Hepatocyte (in vitro differentiated cells): Measurements from ENCODE around the gene FBLN1. TPM values are rescaled to one million over a fixed set of nuclear protein-coding genes. Genes with fewer than 3 reads are reported as not detected.
"Not testable (repeated sequence)": the region's sequence is repeated elsewhere in the genome, so short reads cannot be mapped to it uniquely, and the experiment has no call there.

Source experiments
- DNase-seq: peaks from one replicate; pipeline ENCODE4 v3.0.0-alpha.2; 2016; ENCODE audit warnings: low spot score
- H2AFZ ChIP-seq: fragments of 200-600 bp; sonication (generic); 2 replicates; pipeline ENCODE4 v1.6.0; 2016; ENCODE audit warnings: antibody characterized with exemption, mild to moderate bottlenecking
- H3K27ac ChIP-seq: fragments of 200-600 bp; sonication (generic); 2 replicates; pipeline ENCODE4 v1.5.1; 2016; ENCODE audit warnings: mild to moderate bottlenecking
- H3K27me3 ChIP-seq: fragments of 200-600 bp; sonication (generic); 2 replicates; pipeline ENCODE4 v1.6.1; 2016
- H3K36me3 ChIP-seq: fragments of 200-600 bp; sonication (generic); replicated peaks from 2 replicates; pipeline ENCODE4 v1.5.1; 2016; ENCODE audit warnings: low read depth; ENCODE audit not compliant: insufficient read depth
- H3K4me1 ChIP-seq: fragments of 200-600 bp; sonication (generic); 2 replicates; pipeline ENCODE4 v1.5.1; 2016; ENCODE audit warnings: mild to moderate bottlenecking, moderate library complexity; ENCODE audit not compliant: insufficient read depth
- H3K4me2 ChIP-seq: fragments of 200-600 bp; sonication (generic); 2 replicates; pipeline ENCODE4 v1.6.0; 2016
- H3K4me3 ChIP-seq: fragments of 200-600 bp; sonication (generic); 2 replicates; pipeline ENCODE4 v1.5.1; 2016; ENCODE audit warnings: mild to moderate bottlenecking
- H3K79me2 ChIP-seq: fragments of 200-600 bp; sonication (generic); 2 replicates; pipeline ENCODE4 v1.6.0; 2017; ENCODE audit warnings: mild to moderate bottlenecking
- H3K9me2 ChIP-seq: fragments of 200-600 bp; sonication (generic); replicated peaks from 2 replicates; pipeline ENCODE4 v1.6.0; 2017; ENCODE audit warnings: mild to moderate bottlenecking; ENCODE audit not compliant: insufficient read depth
- H3K9me3 ChIP-seq: fragments of 200-600 bp; sonication (generic); 2 replicates; pipeline ENCODE4 v1.5.1; 2016; ENCODE audit warnings: low read depth, mild to moderate bottlenecking
- H4K20me1 ChIP-seq: fragments of 200-600 bp; sonication (generic); 2 replicates; pipeline ENCODE4 v1.6.0; 2016; ENCODE audit warnings: mild to moderate bottlenecking; ENCODE audit not compliant: insufficient read depth, poor library complexity, severe bottlenecking
- CTCF ChIP-seq: fragments of 200-600 bp; sonication (generic); IDR thresholded peaks from 2 replicates; pipeline ENCODE4 v1.5.1; 2016; ENCODE audit warnings: antibody characterized with exemption, mild to moderate bottlenecking; ENCODE audit not compliant: poor library complexity
- EZH2 ChIP-seq: fragments of 200-600 bp; sonication (generic); IDR thresholded peaks from 2 replicates; pipeline ENCODE4 v1.6.1; 2016; ENCODE audit warnings: antibody characterized with exemption, mild to moderate bottlenecking, borderline replicate concordance
- EZH2phosphoT487 ChIP-seq: fragments of 200-600 bp; sonication (generic); IDR thresholded peaks from one replicate; pipeline ENCODE4 v1.6.1; 2018; ENCODE audit warnings: antibody characterized with exemption, mild to moderate bottlenecking, low read depth, moderate library complexity; ENCODE audit not compliant: unreplicated experiment, severe bottlenecking
- WGBS: methylation state at CpG from one replicate; pipeline ENCODE4 v1.1.6; 2016; ENCODE audit warnings: low lambda C conversion rate; ENCODE audit errors: missing lambda C conversion rate; 5-methylcytosine and 5-hydroxymethylcytosine counted together
- polyA plus RNA-seq: library from polyadenylated mRNA; unstranded; fragments of >200 nt; fragmentation: Nextera tagmentation; extraction: Ambion mirVana; gene quantifications from 2 replicates; pipeline ENCODE4 v1.2.1, GENCODE V29; 2016
- total RNA-seq: library from RNA; depleted of rRNA; stranded (reverse); fragments of >200 nt; gene quantifications from 2 replicates; pipeline ENCODE4 v1.2.3, GENCODE V29; 2014

The FBLN1 gene
- total and polyA plus RNA-seq, 2 experiments from 2014 or later: 201 to 669 TPM

- no peaks in the 10 kb centered on the region for H3K27me3 ChIP-seq
- H4K20me1 ChIP-seq: no peaks in the 10 kb centered on the region
- H3K9me2 ChIP-seq: no peaks in the 10 kb centered on the region
- no peak overlapping the region for H2AFZ ChIP-seq
- no peaks in the 10 kb centered on the region for H3K36me3 ChIP-seq
- peaks cover 55% of the 10 kb centered on the region for H3K4me1 ChIP-seq
- H3K4me2 ChIP-seq: no peak overlapping the region
- no peak overlapping the region for H3K4me3 ChIP-seq
- no peaks in the 10 kb centered on the region for H3K79me2 ChIP-seq
- H3K27ac ChIP-seq: peak overlapping the region; percentile 70
- peak; percentile 72 for DNase-seq
- no peaks in the 10 kb centered on the region for H3K9me3 ChIP-seq
- 40% methylated on average over 4 of the region's 4 CpGs for WGBS
- TF ChIP-seq EZH2phosphoT487: peak; percentile 64
- no peak for TF ChIP-seq EZH2
- TF ChIP-seq CTCF: no peak
Observed at GRCh38 chr22:45534339-45535192, 31.9 kb downstream of the FBLN1 start.

- no peaks in the 10 kb centered on the region for H3K27me3 ChIP-seq
- H4K20me1 ChIP-seq: no peaks in the 10 kb centered on the region
- no peaks in the 10 kb centered on the region for H3K79me2 ChIP-seq
- H3K4me1 ChIP-seq: peaks cover 54% of the 10 kb centered on the region
- DNase-seq: peak; percentile 31
- no peak overlapping the region for H3K4me3 ChIP-seq
- peak overlapping the region; percentile 63 for H3K27ac ChIP-seq
- TF ChIP-seq EZH2phosphoT487 (no peak), CTCF (no peak), EZH2 (no peak)
- H2AFZ ChIP-seq: no peak overlapping the region
- WGBS: 69% methylated on average over 7 of the region's 7 CpGs
- no peak overlapping the region for H3K4me2 ChIP-seq
- H3K9me3 ChIP-seq: no peaks in the 10 kb centered on the region
- H3K9me2 ChIP-seq: no peaks in the 10 kb centered on the region
- H3K36me3 ChIP-seq: no peaks in the 10 kb centered on the region
Observed at GRCh38 chr22:45535290-45535689, 32.6 kb downstream of the FBLN1 start.

DNA sequence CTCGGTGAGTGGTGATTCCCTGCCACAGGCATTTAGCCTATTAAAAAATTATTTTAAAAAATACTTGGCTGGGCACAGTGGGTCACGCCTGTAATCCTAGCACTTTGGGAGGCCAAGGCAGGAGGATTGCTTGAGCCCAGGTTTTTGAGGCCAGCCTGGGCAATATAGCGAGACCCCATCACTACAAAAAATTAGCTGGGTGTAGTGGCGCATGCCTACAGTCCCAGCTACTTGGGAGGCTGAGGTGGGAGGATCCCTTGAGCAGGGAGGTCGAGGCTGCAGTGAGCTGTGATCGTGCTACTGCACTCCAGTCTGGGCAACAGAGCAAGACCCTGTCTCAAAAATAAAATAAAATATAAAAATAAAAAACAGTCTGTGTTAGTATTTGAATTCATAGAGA lies 33.2 kb downstream of the FBLN1 start:
- H3K79me2 ChIP-seq, H3K4me2 ChIP-seq, DNase-seq, H3K27me3 ChIP-seq, H3K4me3 ChIP-seq, H3K9me3 ChIP-seq, H3K36me3 ChIP-seq, H2AFZ ChIP-seq, H3K9me2 ChIP-seq, H4K20me1 ChIP-seq: not testable (repeated sequence)
- Histone ChIP-seq H3K27ac (peak overlapping the region; percentile 63), H3K4me1 (peaks cover 48% of the 10 kb centered on the region)
- WGBS: 95% methylated on average over 6 of the region's 6 CpGs

DNA sequence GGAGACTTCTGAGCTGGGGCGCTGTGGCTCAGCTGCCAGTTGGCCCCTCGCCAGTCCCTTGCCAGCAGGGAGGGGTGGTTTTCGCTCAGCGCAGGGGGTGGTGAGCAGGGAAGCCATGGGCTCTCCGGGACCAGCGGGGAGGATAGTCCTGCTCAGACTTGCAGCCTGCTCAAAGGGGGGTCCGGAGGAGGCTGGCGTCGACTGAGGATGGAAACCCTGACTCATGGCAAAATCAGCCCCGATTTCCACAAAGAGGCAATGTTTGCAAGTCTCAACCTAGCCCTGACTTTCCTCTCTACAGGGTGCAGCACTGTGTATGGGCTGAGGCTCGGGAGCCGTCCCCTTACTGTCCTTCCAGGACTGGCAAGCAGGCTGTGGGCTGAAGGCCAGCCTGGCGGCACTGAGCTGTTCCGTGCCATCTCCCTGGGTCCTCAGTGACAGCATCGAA lies 35.1 kb downstream of the FBLN1 start:
- Histone ChIP-seq H3K9me3 (no peaks in the 10 kb centered on the region), H3K4me1 (peaks cover 31% of the 10 kb centered on the region), H3K27ac (peak overlapping the region; percentile 68), H2AFZ (no peak overlapping the region), H3K36me3 (no peaks in the 10 kb centered on the region), H3K4me3 (no peak overlapping the region), H3K79me2 (no peaks in the 10 kb centered on the region), H3K4me2 (peak overlapping the region; percentile 45), H3K27me3 (no peaks in the 10 kb centered on the region), H4K20me1 (no peaks in the 10 kb centered on the region), H3K9me2 (no peaks in the 10 kb centered on the region)
- DNase-seq: peak; percentile 63
- TF ChIP-seq EZH2phosphoT487 (no peak), CTCF (no peak), EZH2 (no peak)
- 83% methylated on average over 15 of the region's 15 CpGs for WGBS
